Thoracic aorta (tissue), 2 donors: ENCODE results near the gene CST9L. TPM values are rescaled to one million over a fixed set of nuclear protein-coding genes. Genes with fewer than 3 reads are reported as not detected.

Source experiments
- ATAC-seq: fragments of 150-250 bp; one replicate; pipeline ENCODE4 v1.8.0; 2017; ENCODE audit warnings: low read depth; ENCODE audit not compliant: insufficient number of reproducible peaks, low FRiP score
- DNase-seq: peaks from one replicate; pipeline ENCODE4 v3.0.0-alpha.2; 2020; ENCODE audit warnings: low spot score
- H3K27ac ChIP-seq, 2 donors: fragments of 200-600 bp; sonication (generic); 1 replicate in 1 of 2; 2 replicates in 1 of 2; pipeline ENCODE4 v1.5.1; 2016; ENCODE audit warnings: mild to moderate bottlenecking in 2 of 2, moderate library complexity in 2 of 2
- H3K27me3 ChIP-seq: fragments of 200-600 bp; sonication (generic); replicated peaks from 2 replicates; pipeline ENCODE4 v1.6.0; 2016; ENCODE audit warnings: mild to moderate bottlenecking; ENCODE audit not compliant: insufficient read depth
- H3K36me3 ChIP-seq: fragments of 200-600 bp; sonication (generic); one replicate; pipeline ENCODE4 v1.5.1; 2016
- H3K4me1 ChIP-seq, 2 donors: fragments of 200-600 bp; sonication (generic); 1 replicate in 1 of 2; 2 replicates in 1 of 2; pipeline versions ENCODE4 v1.5.1 to v1.6.0; 2016; ENCODE audit warnings: low read depth in 2 of 2, mild to moderate bottlenecking in 1 of 2; ENCODE audit not compliant: control insufficient read depth in 1 of 2
- H3K4me3 ChIP-seq: fragments of 200-600 bp; sonication (generic); 2 replicates; pipeline ENCODE4 v1.5.1; 2016; ENCODE audit warnings: mild to moderate bottlenecking
- H3K9me3 ChIP-seq: fragments of 200-600 bp; sonication (generic); 2 replicates; pipeline ENCODE4 v1.5.1; 2016
- CTCF ChIP-seq: fragments of 200-600 bp; sonication (generic); IDR thresholded peaks from one replicate; pipeline ENCODE4 v1.5.1; 2019; ENCODE audit warnings: antibody characterized with exemption
- total RNA-seq, 2 donors: library from RNA; depleted of rRNA; stranded (reverse); fragments of >200 nt; gene quantifications; one replicate each; pipeline versions ENCODE4 v1.1.0 to v1.2.3, GENCODE V29; 2016

CST9L gene
- total RNA-seq, 2 donors from 2014 or later = not detected

DNA sequence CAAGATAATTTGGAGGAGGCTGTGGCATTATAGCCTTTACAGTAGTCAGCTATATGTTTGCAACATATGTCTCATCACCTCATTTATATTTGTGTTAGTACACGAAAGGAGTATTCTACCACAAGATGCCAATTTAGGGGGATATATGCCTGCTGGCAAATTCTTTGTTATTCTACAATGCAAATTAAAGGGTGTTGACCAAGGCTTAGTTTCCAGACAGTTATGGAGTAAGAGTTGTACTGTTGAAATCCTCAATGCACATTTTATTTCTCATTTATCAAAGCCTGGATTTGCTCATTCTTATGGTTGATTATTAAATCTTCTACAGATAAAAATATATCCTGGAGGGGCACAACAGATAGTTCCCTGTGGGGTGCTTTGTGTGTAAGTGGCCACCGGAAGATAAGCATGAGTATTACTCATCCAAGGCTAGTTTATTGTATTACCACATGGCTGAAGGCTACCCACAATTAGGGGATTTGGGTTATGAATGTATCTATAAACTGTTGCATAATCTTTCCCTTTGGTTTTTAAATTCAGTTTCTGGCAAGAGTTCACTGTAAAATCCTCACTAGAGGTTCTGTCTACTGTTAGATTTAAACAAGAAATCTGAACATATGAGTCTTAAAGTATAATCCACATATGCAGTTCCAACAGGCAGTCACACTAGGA is 28.4 kb upstream of the CST9L start:
- H3K27ac ChIP-seq = no peak overlapping the region
- no peaks in the 10 kb centered on the region for H3K27me3 ChIP-seq
- no peaks in the 10 kb centered on the region for H3K4me1 ChIP-seq
- ATAC-seq = no peak
- DNase-seq = no peak
- no peak for TF ChIP-seq CTCF
- H3K4me3 ChIP-seq = no peak overlapping the region
- H3K36me3 ChIP-seq = no peaks in the 10 kb centered on the region
- no peaks in the 10 kb centered on the region for H3K9me3 ChIP-seq

DNA sequence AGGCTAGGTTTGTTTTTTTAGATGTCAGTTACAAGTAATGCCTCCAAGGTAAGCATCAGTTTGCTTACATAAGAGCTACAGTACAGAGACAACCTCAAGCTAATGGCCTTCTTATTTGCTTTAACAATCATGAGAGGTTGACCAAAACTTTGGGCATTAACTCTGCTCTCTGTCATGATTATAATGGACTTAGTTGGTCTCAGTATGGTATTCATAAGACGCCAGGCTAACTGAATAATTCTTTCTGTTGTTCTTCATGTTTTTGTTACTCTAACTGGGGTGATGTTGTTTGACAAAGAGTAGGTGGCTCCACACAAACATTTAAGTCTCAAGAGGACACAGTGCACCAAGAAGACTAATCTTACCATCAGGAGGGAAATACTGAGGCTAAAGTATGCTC is 27.7 kb upstream of the CST9L start:
- H3K27ac ChIP-seq = no peak overlapping the region
- H3K4me3 ChIP-seq = no peak overlapping the region
- no peaks in the 10 kb centered on the region for H3K9me3 ChIP-seq
- H3K36me3 ChIP-seq = no peaks in the 10 kb centered on the region
- no peak for DNase-seq
- no peaks in the 10 kb centered on the region for H3K4me1 ChIP-seq
- TF ChIP-seq CTCF = no peak
- H3K27me3 ChIP-seq = no peaks in the 10 kb centered on the region
- no peak for ATAC-seq

- DNase-seq = no peak
Observed at GRCh38 chr20:23588434-23589403, 20.4 kb upstream of the CST9L start.

GRCh38 chr20:23587631-23588030 is 19.3 kb upstream of the CST9L start:
- DNase-seq = no peak
- no peaks in the 10 kb centered on the region for H3K27me3 ChIP-seq
- no peak overlapping the region for H3K27ac ChIP-seq
- H3K36me3 ChIP-seq = no peaks in the 10 kb centered on the region
- no peaks in the 10 kb centered on the region for H3K9me3 ChIP-seq
- no peaks in the 10 kb centered on the region for H3K4me1 ChIP-seq
- TF ChIP-seq CTCF = no peak
- H3K4me3 ChIP-seq = no peak overlapping the region
- no peak for ATAC-seq

More at GRCh38 chr20:23588434-23589403, 20.4 kb upstream of the CST9L start:
- Histone ChIP-seq H3K4me3 (no peak overlapping the region), H3K4me1 (no peaks in the 10 kb centered on the region), H3K27me3 (no peaks in the 10 kb centered on the region), H3K27ac (no peak overlapping the region), H3K9me3 (no peaks in the 10 kb centered on the region), H3K36me3 (no peaks in the 10 kb centered on the region)
- no peak for ATAC-seq
- no peak for TF ChIP-seq CTCF
